GM18520 (cell line): ENCODE measurements around the gene ALDH9A1.
"Not testable (repeated sequence)": the region's sequence is repeated elsewhere in the genome, so short reads cannot be mapped to it uniquely, and the experiment has no call there.

Experiments used
- ATAC-seq: cut with Tn5 transposase; IDR thresholded peaks from one replicate; pipeline ENCODE4 v1.9.1; 2021; ENCODE audit not compliant: unreplicated experiment

Gene ALDH9A1

DNA sequence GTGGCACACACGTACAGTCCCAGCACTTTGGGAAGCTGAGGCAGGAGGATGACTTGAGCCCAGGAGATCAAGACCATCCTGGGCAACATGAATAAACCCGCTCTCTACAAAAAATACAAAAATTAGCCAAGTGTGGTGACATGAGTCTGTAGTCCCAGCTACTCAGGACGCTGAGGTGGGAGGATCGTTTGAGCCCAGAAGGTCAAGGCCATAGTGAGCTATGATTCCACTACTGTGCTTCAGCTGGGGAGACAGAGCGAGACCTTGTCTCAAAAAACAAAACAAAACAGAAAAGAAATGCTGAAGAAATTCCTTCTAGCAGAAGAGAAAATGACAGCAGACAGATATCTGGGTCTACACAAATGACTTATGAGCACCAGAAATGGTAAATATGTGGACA lies 10.3 kb downstream of the ALDH9A1 start:
- ATAC-seq = no peak

DNA sequence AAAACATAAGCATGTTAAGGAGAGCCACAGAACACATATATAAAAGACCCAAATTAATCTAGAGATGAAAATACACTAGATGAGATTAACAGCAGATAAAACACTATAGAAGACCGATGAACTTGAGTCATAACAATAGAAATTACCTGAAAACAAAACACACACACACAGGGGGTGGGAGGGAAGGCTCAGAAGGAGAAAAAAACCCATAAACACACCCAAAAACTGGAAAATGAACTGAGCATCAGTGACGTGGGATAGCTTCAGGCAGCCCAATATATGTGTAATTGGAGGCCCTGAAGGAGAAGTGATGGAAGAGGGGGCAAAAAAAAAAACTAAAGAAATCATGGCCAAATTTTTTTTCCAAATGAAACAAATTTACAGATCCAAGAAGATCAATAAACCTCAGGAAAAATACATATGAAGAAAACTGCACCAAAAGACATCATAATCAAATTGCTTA lies 11.4 kb downstream of the ALDH9A1 start:
- no peak for ATAC-seq

DNA sequence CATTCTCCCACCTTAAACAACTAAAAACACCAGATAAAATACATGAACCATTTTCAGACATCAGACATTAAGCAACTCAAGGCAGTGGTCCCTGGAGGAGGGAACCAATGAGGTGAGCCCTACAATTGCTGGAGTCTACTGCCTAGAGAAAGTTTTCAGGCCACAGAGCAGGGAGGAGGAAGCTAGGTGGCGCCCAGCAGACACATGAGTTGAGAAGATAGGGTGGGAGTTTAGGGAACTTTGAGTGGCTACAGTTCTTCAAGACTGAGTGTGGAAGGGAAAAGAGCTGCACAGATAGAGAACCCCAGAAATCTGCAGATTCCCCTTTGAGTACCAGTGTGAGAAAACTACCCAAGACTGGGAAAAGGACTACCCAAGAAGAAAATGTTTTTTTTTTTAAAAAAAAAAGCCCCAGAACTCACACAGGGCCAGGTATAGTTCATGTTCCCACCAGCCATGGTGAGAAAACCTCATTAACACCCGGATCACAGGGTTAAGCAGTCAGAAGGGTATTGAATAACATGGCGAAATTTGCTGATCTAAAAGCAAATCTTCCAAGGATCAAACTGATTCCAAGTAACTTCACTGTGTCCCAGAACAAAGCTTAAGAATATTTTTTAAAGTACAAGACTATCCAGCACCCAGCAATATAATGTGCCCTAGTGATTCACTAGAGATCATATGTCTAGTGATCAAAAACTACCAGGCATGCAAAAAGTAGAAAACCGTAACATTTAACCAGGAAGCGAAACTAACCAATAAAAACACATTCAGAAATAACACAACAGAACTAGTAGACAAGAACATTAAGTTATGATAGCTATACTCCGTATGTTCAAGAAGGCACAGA lies 12.0 kb downstream of the ALDH9A1 start:
- no peak for ATAC-seq

- ATAC-seq = no peak
Measured at GRCh38 chr1:165683848-165684485, 14.4 kb downstream of the ALDH9A1 start.

DNA sequence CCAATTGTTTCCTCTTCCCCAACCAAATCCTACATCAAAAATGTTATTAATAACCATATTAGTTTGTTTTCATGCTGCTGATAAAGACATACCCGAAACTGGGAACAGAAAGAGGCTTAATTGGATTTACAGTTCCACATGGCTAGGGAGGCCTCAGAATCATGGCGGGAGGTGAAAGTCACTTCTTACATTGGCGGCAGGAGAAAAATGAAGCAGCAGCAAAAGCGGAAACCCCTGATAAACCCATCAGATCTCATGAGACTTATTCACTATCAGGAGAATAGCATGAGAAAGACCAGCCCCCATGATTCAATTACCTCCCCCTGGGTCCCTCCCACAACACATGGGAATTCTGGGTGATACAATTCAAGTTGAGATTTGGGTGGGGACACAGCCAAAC lies 17.6 kb downstream of the ALDH9A1 start:
- not testable (repeated sequence) for ATAC-seq

DNA sequence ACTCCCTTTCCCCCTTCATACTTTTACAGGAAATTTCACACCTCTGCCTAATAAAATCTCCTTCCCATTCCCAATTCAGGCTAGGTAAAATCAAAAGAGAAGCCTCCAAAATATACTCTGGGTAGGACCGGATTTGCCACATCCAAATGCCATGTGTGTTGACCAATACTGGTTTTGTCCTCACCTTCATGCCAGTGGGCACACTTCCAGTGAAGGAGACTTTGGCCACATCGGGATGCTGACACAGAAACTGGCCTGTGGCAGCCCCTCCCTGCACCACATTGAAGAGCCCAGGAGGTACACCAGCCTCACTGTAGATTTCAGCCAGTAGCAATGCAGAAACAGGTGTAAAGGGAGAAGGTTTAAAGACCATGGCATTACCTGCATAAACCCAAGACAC lies 18.1 kb downstream of the ALDH9A1 start:
- ATAC-seq = no peak

- ATAC-seq = no peak
Measured at GRCh38 chr1:165679282-165680036, 18.9 kb downstream of the ALDH9A1 start.

DNA sequence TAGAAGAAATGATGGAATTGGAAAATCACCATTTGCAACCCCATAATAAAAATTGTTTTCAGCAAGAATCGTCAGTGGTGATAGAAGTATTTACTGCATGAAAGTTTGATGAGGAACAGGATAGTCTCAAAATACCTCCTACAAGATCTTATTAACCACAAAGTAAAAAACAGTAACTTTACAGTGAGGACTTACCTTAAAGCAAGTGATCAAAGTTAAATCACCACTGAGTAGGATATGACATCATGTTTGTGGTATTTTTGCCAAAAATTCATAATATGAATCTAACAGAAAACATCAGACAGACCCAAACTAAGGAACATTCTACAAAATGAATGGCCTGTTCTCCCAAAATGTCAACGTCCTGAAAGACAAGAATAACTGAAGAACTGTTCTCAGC lies 19.9 kb downstream of the ALDH9A1 start:
- ATAC-seq = no peak

DNA sequence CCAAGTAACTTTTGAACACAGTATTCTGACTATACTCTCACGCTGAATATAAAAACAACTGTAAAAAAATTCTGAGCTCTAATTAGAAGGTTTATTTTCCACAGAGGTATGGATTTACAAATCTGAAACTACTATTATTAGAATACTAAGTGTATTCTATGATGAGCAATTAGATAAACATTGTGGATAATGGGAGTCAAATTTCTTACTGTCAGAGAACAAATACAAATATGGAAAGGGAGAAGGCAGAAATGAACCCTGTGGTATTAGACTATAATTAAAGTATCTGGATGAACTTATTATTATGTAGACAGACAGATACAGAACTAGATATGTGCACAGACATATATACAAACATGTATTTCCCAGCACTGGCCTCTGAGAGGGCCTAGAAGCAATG lies 22.6 kb downstream of the ALDH9A1 start:
- ATAC-seq = no peak

DNA sequence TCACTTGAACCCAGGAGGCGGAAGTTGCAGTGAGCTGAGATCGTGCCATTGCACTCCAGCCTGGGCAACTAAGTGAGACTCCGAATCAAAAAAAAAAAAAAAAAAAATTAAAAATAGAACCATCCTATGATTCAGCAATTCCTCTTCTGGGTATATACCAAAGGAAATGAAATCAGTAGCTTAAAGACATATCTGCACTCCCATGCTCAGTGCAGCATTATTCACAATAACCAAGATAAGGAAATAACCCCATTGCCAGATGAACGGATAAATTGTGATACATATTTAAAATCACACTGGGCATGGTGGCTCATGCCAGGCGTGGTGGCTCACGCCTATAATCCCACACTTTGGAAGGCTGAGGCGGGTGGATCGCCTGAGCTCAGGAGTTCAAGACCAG lies 23.8 kb downstream of the ALDH9A1 start:
- ATAC-seq = no peak

GRCh38 chr1:165671526-165671925 lies 26.8 kb downstream of the ALDH9A1 start:
- ATAC-seq = no peak

DNA sequence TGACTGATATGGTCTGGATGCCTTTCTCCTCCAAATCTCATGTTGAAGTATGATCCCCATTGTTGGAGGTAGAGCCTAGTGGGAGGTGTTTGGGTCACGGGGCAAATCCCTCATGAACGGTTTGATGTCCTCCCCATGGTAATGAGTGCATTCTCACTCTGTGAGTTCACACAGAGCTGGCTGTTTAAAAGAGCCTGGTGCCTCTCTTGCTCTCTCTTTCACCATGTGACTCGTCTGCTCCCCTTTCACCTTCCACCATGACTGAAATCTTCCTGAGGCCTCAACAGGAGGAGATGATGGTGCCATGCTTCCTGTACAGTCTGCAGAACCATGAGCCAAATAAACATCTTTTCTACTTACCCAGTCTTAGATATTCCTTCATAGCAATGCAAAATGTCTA lies 30.2 kb downstream of the ALDH9A1 start:
- ATAC-seq = no peak

GRCh38 chr1:165666152-165666825 lies 32.1 kb downstream of the ALDH9A1 start:
- ATAC-seq = no peak

DNA sequence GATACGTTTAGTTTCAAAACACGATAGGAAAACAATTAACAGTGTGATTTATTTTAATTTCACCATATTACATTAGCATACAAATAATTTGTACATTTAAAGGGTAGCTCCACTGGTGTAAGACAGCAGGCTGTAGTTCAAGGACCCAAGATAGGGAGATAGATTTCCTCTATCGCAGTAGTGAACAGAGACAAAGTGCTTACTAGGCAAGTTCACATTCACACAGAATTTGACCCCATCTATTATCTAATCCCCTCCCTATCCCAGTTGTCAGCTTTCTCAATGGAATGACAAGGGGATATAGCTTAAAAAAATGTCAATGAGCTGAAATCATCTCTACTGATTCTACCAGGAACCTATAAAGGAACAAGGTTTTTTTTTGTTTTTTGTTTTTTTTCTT lies 36.2 kb downstream of the ALDH9A1 start:
- no peak for ATAC-seq

GRCh38 chr1:165661703-165662102 lies 36.7 kb downstream of the ALDH9A1 start:
- no peak for ATAC-seq

- ATAC-seq = no peak
Measured at GRCh38 chr1:165659581-165659895, 38.8 kb downstream of the ALDH9A1 start.

- not testable (repeated sequence) for ATAC-seq
Measured at GRCh38 chr1:165658766-165659580, 39.4 kb downstream of the ALDH9A1 start.

DNA sequence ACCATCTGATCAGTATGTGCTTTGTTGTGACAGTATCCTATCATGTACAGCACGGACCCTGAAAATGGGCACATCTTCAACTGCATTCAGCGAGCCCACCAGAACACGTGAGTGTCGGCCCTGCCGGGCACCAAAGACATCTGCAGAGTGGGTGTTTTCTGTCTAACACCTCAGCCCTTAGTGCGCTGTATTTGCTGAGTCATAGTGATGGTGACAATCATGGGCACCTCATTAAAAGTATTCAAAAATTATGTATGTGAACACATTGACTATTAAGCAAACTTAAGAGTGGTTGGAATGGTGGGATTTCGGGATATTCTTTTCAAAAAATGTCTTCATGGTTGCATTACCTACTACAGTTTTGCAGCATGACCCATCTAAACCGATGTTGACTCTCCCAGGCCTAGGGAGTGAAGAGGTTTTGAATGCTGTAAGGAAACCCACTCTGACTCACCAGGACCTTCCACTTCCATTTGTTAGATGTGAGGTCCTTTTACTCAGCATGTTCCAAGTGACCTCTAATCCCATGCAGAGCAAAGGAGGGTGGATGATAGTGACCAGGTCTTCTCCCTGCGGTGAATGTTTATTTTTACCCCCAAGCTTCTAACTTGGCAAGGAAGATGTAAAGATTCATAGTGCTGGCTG lies 47.3 kb downstream of the ALDH9A1 start:
- ATAC-seq = no peak

DNA sequence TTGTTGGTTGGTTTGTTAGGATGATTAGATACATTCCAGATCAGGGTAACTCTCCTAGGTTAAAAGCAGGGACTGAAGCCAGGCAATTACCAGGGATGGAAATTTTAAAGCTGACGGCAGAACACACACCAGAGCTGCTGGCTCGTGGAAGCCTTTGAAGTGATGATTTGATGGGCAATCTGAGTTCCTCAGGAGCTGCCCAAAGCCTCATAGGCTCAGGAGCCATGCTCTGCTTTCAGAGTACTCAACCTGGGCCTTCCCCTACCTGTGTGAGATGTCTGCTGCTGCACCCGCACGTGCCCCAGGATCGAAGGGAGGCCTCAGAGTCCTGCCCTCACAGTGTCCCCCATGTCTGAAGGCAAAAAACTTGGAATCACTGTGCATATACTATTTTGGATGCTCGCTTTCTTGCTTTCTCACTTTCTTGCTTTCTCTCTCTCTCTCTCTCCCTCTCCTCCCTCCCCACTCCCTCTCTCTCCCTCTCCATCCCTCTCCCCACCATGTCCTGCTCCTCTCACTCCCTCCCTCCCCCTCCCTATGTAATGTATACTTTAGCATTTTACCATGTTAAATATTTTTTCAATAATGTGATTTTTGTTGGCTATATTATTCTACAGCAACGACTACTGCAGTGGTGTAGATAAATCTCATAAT lies 49.3 kb downstream of the ALDH9A1 start:
- ATAC-seq = no peak
